Stimulated activated CD4-positive, alpha-beta T cell treated with anti-CD3 and anti-CD28 coated beads, Interleukin-4, amount 100 ng/mL, for 48 hours (primary cell): ENCODE measurements around the gene AKAP8.
"Not testable (repeated sequence)": the region's sequence is repeated elsewhere in the genome, so short reads cannot be mapped to it uniquely, and the experiment has no call there.

Experiments used
- DNase-seq, 2 donors: peaks; one replicate each; pipeline ENCODE4 v3.0.0-alpha.2; 2020; ENCODE audit warnings: low read depth in 2 of 2

The AKAP8 gene

GRCh38 chr19:15373644-15374043, 5.9 kb downstream of the AKAP8 start:
- no peak for DNase-seq

DNA sequence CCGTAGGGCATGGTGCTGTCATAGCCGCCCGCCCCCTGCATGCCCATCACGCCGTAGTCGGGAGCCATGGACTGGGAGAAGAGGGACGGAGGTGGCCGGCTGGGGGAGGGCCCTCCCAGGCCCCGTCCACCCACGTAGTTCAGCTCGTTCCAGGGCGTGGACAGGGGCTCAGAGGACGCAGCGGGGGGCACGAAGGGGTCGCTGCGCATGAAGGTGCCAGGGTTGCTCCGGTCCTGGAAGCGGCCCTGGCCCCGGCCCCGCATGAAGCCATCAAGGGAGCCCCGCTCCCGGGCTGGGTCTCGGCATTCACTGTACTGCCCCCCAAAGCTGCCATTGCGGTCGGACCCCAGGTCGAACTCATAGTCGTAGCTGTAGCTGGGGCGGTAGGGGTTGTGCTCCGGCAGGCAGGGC, 6.7 kb downstream of the AKAP8 start:
- no peak for DNase-seq

- DNase-seq, result peak in 1 of 2 donors; percentile 19
These were observed 7.1 kb downstream of the AKAP8 start for GRCh38 chr19:15372470-15372869.

- DNase-seq, result no peak
These were observed 7.7 kb downstream of the AKAP8 start for GRCh38 chr19:15371786-15372380.

DNA sequence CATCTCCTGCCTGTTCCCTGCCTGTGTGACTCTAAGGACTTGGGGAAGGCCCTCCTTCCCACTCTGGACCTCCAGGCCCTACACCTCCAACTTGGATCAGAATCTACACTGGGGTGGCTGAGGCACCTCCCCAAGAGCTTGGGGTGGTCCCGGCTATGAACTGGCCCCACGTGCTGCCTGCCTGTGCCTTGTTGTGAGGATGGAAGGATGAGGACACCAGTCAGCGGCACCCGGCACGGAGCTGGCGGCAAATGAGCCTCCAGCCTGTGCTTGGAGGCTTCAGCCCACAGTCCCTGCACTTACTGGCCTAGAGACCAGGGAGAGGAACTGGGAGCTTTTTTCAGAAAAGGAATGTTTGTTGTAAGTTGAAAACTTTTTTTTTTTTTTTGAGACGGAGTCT, 8.5 kb downstream of the AKAP8 start:
- DNase-seq, result no peak

- no peak for DNase-seq
These were observed 10.0 kb downstream of the AKAP8 start for GRCh38 chr19:15369594-15369891.

DNA sequence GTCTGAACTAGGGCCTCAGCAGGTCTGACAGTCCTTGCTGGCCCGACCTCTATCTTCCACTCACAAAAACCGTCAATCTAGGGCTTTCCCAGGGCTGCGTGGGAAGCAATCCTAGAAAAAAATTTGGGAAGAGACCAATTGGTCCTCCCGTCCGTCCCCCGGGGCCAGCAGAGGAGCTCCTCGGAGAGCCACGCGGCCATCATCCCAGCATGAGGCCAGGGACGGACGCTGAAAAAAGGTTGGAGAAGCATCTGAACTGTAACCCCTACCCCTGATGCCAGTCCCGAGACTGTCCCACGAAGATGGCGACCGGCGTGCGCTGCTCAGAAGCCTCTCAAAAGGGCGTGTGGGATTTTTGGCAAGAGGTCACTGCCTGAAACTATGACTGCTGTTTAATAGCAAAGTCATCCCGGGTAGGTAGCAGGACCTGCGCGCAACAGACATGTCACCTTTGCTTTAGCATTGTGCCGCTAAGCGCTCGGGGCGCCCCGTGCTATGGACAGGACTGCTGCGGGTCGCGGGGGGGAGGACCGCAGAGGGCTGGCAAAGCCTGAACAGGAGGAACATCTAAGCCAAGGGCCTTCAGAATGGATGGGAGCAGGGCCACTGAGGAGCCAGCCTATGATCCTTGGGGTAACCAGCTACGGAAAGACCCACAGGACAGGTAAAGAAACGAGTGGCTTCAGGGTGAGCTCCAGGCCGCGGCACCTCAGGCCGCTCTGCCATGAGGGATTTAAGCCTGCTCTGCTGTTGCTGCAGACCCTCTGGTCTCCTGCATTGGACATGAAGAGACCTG, 10.6 kb downstream of the AKAP8 start:
- no peak for DNase-seq

DNA sequence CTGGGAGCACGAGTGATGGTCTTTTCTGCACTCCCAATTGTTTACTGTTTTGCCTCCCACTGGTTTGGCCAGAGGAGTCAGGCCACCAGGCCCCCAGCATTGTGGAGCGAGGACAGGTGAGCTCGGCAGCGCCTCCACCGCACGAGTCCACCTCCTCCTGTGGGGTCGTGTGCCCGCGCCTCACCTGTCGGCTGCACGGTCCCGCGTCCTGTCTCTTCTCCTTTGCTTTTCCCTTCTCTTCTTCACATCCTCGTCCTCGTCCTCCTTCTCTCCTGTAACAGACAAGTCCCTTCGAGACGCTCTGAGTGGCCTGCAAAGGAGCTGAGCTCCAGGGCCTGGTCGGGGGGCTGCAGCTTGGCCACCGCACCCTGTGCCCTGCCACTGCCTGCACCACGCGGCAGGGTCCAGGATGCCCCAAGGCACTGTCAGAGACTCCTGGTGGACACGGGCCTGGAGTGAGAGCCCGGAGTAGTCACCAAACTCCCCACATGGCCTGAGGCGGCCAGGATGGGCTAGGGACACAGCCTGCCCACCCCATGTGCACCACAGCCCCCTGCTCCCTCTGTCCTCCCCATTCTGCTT, 11.4 kb downstream of the AKAP8 start:
- DNase-seq, result no peak

DNA sequence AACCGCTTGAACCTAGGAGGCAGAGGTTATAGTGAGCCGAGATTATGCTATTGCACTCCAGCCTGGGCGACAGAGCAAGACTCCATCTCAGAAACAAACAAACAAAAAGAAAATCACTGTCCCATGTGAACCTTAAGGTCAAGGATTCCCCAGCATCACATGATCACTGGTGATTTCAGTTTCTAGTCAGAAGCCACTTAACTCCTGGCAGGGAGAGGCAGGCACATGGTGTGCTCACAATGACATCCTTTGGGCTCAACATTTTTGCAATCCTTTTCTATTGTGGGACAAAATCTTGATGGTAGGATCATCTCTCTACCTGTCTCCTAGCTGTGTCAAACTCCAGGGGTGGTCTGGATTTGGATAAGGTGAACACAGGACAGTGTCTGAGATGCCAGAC, 12.1 kb downstream of the AKAP8 start:
- DNase-seq, result no peak

GRCh38 chr19:15365264-15365663, 14.3 kb downstream of the AKAP8 start:
- no peak for DNase-seq

DNA sequence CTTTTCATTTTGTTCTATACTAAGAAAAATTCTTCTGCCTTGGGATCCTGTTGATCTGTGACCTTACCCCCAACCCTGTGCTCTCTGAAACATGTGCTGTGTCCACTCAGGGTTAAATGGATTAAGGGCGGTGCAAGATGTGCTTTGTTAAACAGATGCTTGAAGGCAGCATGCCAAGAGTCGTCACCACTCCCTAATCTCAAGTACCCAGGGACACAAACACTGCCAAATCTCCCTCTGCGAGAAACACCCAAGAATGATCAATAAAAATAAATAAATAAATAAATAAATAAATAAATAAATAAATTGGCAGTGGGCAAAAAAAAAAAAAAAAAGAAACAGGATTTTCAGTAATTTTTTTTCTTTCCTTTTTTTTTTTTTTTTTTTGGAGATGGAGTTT, 15.8 kb downstream of the AKAP8 start:
- not testable (repeated sequence) for DNase-seq

GRCh38 chr19:15363048-15363447, 16.5 kb downstream of the AKAP8 start:
- not testable (repeated sequence) for DNase-seq

- not testable (repeated sequence) for DNase-seq
These were observed 19.6 kb downstream of the AKAP8 start for GRCh38 chr19:15360015-15360414.

DNA sequence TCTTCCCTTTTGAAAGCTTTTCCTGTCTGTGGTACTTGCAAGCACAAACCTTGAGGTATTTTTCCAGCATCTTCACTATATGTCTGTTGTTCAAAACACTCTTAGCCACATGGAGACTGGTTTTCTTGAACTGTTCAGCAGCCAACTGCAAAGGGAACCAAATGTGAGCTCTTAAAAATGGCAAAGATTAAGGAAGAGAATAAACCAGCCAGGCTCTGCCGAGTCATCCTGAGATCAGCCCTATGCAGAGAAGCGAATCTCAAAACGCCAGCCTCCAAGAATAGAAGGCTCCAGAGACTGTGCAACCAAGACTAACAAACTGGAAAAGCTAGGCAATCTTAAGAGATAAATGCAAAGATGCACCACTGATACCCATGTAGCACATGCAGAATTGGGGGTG, 20.7 kb downstream of the AKAP8 start:
- DNase-seq, result no peak

GRCh38 chr19:15357906-15358305, 21.7 kb downstream of the AKAP8 start:
- DNase-seq, result no peak

GRCh38 chr19:15354566-15355296, 24.9 kb downstream of the AKAP8 start:
- no peak for DNase-seq

DNA sequence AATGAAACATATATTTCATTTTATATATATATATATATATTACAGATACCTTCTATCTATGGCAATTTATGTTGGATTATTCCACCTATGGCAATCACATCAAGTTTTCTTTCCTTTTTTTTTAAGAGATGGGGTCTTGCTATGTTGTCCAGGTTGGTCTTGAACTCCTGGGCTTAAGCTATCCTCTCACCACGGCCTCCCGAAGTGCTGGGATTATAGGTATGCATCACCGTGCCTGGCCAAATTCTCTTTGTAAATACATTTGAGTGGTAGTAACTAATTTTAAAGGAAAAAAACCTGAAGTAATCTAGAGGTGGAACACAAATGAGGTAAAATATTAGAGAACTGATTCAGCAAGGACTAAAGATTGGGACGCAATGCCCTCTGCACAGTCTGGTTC, 25.7 kb downstream of the AKAP8 start:
- DNase-seq, result no peak

- not testable (repeated sequence) for DNase-seq
These were observed 27.1 kb downstream of the AKAP8 start for GRCh38 chr19:15352535-15352934.

DNA sequence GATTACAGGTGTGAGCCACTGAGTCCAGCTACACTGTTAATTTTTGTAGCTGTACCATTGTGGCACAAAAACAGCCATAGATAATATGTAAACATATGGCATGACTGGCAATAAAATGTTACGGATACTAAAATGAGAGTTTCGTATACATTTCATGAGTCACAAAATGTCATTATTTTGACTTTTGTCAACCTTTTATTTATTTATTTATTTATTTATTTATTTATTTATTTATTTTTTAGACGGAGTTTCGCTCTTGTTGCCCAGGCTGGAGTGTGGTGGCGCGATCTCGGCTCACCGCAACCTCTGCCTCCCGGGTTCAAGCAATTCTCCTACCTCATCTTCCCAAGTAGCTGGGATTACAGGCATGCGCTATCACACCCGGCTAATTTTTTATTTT, 38.3 kb downstream of the AKAP8 start:
- not testable (repeated sequence) for DNase-seq

GRCh38 chr19:15340086-15340485, 39.5 kb downstream of the AKAP8 start:
- DNase-seq, result no peak

- no peak for DNase-seq
These were observed 42.4 kb downstream of the AKAP8 start for GRCh38 chr19:15337202-15337601.

- DNase-seq, result not testable (repeated sequence)
These were observed 43.6 kb downstream of the AKAP8 start for GRCh38 chr19:15335992-15336391.
